ENCODE results near the gene CNGA3. TPM values are rescaled to one million over a fixed set of nuclear protein-coding genes. Genes with fewer than 3 reads are reported as not detected.

CNGA3 gene
- total and polyA plus RNA-seq, 2 donors (not counting 3 experiments of a cell fraction or from before 2014, with no cell fraction given), result not detected

DNA sequence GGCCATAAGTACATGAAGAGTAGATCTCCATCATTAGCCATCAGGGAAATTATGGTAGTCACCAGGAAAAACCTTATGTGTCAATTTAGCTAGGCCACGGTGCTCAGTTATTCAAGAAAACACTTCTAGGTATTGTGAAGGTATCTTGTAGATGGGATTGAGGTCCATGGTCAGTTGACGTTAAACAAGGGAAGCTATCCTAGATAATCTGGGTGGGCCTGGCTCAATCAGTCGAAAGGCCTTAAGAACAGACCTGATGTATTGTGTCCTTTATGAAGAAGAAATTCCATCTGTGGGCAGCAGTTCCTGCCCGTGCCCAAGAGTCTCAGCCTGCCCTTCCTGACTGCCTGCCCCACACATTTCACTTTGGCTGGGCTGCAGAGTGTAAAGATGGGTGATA is 16.7 kb upstream of the CNGA3 start:
- no TSS peak for BruUV-seq (replicated peaks)
- Histone ChIP-seq H3K27me3 (ENCODE audit: control insufficient read depth in 2 of 2, insufficient read depth in 2 of 2, low read length in 2 of 2) (no peaks in the 10 kb centered on the region), H3K4me2 (ENCODE audit: insufficient read depth, low read length) (no peak overlapping the region), H3K9me3 (replicated peaks; ENCODE audit: control insufficient read depth, insufficient read depth, low read length) (no peaks in the 10 kb centered on the region), H3K36me3 (ENCODE audit: control insufficient read depth in 2 of 2, extremely low read depth in 1 of 2, insufficient read depth in 2 of 2, low read length in 2 of 2) (no peaks in the 10 kb centered on the region), H3K4me1 (ENCODE audit: control insufficient read depth, extremely low read depth, insufficient read depth, low read length) (no peaks in the 10 kb centered on the region), H3K9ac (replicated peaks; ENCODE audit: extremely low read depth, insufficient read depth, low read length) (no peak overlapping the region), H3K27ac (ENCODE audit: insufficient read depth, low read depth, low read length) (no peak overlapping the region), H3K79me2 (ENCODE audit: control insufficient read depth, insufficient read depth, low read length) (no peaks in the 10 kb centered on the region), H2AFZ (ENCODE audit: low read depth, low read length) (no peak overlapping the region), H3K9me1 (replicated peaks; ENCODE audit: control insufficient read depth, extremely low read depth, insufficient read depth, low read length) (no peaks in the 10 kb centered on the region), H4K20me1 (replicated peaks; ENCODE audit: control insufficient read depth, extremely low read depth, insufficient read depth, low read length) (no peaks in the 10 kb centered on the region), H3K4me3 (replicated peaks in 1 of 3; ENCODE audit: insufficient read depth in 1 of 3, low read depth in 1 of 3, low read length in 3 of 3) (no peak overlapping the region)
- DNase-seq (ENCODE audit: low read depth, low spot score) (no peak), FAIRE-seq (no peak)
- POLR2A ChIA-PET, result no interaction called here
- no peak for TF ChIP-seq FOS (IDR thresholded peaks at IDR 0.05; ENCODE audit: borderline replicate concordance, insufficient read depth, low read length)
- TF ChIP-seq POLR2A (IDR thresholded peaks at IDR 0.05; ENCODE audit: low read depth, low read length), result no peak
- no peak for TF ChIP-seq POLR2AphosphoS5 (IDR thresholded peaks at IDR 0.05; ENCODE audit: insufficient read depth, low read depth, low read length)
- no peak for TF ChIP-seq JUN (IDR thresholded peaks at IDR 0.05; ENCODE audit: borderline replicate concordance, insufficient read depth, insufficient read length, low read depth)
- TF ChIP-seq, protein P1, sequence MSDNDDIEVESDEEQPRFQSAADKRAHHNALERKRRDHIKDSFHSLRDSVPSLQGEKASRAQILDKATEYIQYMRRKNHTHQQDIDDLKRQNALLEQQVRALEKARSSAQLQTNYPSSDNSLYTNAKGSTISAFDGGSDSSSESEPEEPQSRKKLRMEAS (IDR thresholded peaks at IDR 0.05; ENCODE audit: insufficient read depth, insufficient read length), result no peak
- TF ChIP-seq MYC (IDR thresholded peaks at IDR 0.05; ENCODE audit: low read depth, low read length), result no peak
- TF ChIP-seq GATA2 (IDR thresholded peaks at IDR 0.05; ENCODE audit: insufficient read depth, insufficient read length, low read depth, low read length), result no peak
- no peak for TF ChIP-seq EZH2 (IDR thresholded peaks at IDR 0.05; ENCODE audit: borderline replicate concordance, low read depth, low read length, severe bottlenecking)
- TF ChIP-seq, protein P2, sequence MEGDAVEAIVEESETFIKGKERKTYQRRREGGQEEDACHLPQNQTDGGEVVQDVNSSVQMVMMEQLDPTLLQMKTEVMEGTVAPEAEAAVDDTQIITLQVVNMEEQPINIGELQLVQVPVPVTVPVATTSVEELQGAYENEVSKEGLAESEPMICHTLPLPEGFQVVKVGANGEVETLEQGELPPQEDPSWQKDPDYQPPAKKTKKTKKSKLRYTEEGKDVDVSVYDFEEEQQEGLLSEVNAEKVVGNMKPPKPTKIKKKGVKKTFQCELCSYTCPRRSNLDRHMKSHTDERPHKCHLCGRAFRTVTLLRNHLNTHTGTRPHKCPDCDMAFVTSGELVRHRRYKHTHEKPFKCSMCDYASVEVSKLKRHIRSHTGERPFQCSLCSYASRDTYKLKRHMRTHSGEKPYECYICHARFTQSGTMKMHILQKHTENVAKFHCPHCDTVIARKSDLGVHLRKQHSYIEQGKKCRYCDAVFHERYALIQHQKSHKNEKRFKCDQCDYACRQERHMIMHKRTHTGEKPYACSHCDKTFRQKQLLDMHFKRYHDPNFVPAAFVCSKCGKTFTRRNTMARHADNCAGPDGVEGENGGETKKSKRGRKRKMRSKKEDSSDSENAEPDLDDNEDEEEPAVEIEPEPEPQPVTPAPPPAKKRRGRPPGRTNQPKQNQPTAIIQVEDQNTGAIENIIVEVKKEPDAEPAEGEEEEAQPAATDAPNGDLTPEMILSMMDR (IDR thresholded peaks at IDR 0.05; ENCODE audit: extremely low read depth in 1 of 2, insufficient read depth in 1 of 2, low read depth in 1 of 2, low read length in 2 of 2), result no peak
- intact Hi-C loops (cut with micrococcal nuclease), result no loop called here
- CTCF ChIA-PET, result no interaction called here
- dilution Hi-C loops (cut with MboI; ENCODE audit: extremely low pct_ligation_motif_present, low sequenced_read_pairs), result loop anchor here (25.0 kb wide), 1 partner anchor 167 kb away; no protein-coding TSS in a partner anchor
